GM12878 (cell line): ENCODE data around the gene GPC3. TPM values are rescaled to one million over a fixed set of nuclear protein-coding genes. Genes with fewer than 3 reads are reported as not detected.

Experiments used
- ATAC-seq: fragments of 200-7000 bp; cut with Tn5 transposase; 3 replicates; pipeline ENCODE4 v1.9.1; 2020; ENCODE audit warnings: mild to moderate bottlenecking, moderate library complexity
- BruUV-seq: library from RNA; stranded (reverse); fragments of 400-500 nt; replicated peaks from 2 replicates; lab custom pipeline; 2021; lab: Mats Ljungman, UMichigan
- CTCF ChIA-PET: fragments of 300-600 bp; sonication (Branson Sonifier 250); formaldehyde crosslinking; extraction: SDS; loops from one replicate; lab custom pipeline; 2021; ENCODE audit warnings: inconsistent platforms; lab: Yijun Ruan, JAX
- POLR2A ChIA-PET: fragments of 350-600 bp; formaldehyde crosslinking; extraction: SDS; loops from one replicate; lab custom pipeline; 2021; ENCODE audit warnings: inconsistent platforms; lab: Charles Lee
- RAD21 ChIA-PET: fragments of 300-600 bp; sonication (Branson Sonifier 250); formaldehyde crosslinking; loops from one replicate; lab custom pipeline; 2023; ENCODE audit warnings: antibody characterized with exemption; ENCODE audit not compliant: unreplicated experiment; lab: Charles Lee
- SMC1A ChIA-PET: fragments of 300-600 bp; sonication (Branson Sonifier 250); formaldehyde crosslinking; loops from one replicate; lab custom pipeline; 2023; ENCODE audit not compliant: unreplicated experiment, uncharacterized antibody; lab: Charles Lee
- DNase-seq: peaks from one replicate; pipeline ENCODE4 v3.0.0-alpha.2; 2011; ENCODE audit warnings: low read depth, low spot score
- FAIRE-seq: peaks from 3 replicates; lab custom pipeline; 2011; peaks lifted over from hg19 to GRCh38; lab: Jason Lieb, UNC
- H2AFZ ChIP-seq: 2 replicates; pipeline ENCODE4 v1.6.0; 2011; ENCODE audit warnings: low read depth, low read length, control low read depth; ENCODE audit not compliant: control insufficient read depth
- H3K27ac ChIP-seq: 2 replicates; pipeline ENCODE4 v1.5.1; 2011; ENCODE audit warnings: control low read depth; ENCODE audit not compliant: control insufficient read depth, insufficient read depth
- H3K27me3 ChIP-seq, 2 experiments: replicated peaks in 1 of 2; 2 replicates each; pipeline versions ENCODE4 v1.6.0 to v1.6.1; 2011; ENCODE audit warnings: low read length in 1 of 2; ENCODE audit not compliant: control insufficient read depth in 2 of 2, insufficient read depth in 2 of 2
- H3K36me3 ChIP-seq, 2 experiments: 2 replicates each; pipeline ENCODE4 v1.5.1; 2011; ENCODE audit warnings: low read length in 1 of 2; ENCODE audit not compliant: control insufficient read depth in 2 of 2, insufficient read depth in 2 of 2
- H3K4me1 ChIP-seq: 2 replicates; pipeline ENCODE4 v1.6.1; 2011; ENCODE audit warnings: mild to moderate bottlenecking, low read length, moderate library complexity, mixed read lengths; ENCODE audit not compliant: control insufficient read depth, insufficient read depth
- H3K4me2 ChIP-seq: 2 replicates; pipeline ENCODE4 v1.6.0; 2011; ENCODE audit warnings: control low read depth; ENCODE audit not compliant: control insufficient read depth, insufficient read depth
- H3K4me3 ChIP-seq: fragments of 200-600 bp; sonication (generic); 2 replicates; pipeline ENCODE4 v1.5.1; 2016
- H3K79me2 ChIP-seq: 2 replicates; pipeline ENCODE4 v1.6.0; 2011; ENCODE audit warnings: low read length; ENCODE audit not compliant: control insufficient read depth, insufficient read depth
- H3K9ac ChIP-seq: 2 replicates; pipeline ENCODE4 v1.8.0; 2011; ENCODE audit warnings: low read length, control low read depth, mixed read lengths; ENCODE audit not compliant: control insufficient read depth, insufficient read depth
- H3K9me3 ChIP-seq: replicated peaks from 3 replicates; pipeline ENCODE4 v1.5.1; 2011; ENCODE audit warnings: mild to moderate bottlenecking, low read length; ENCODE audit not compliant: control insufficient read depth, insufficient read depth
- H4K20me1 ChIP-seq: 2 replicates; pipeline ENCODE4 v1.6.0; 2011; ENCODE audit not compliant: control insufficient read depth, insufficient read depth
- BHLHE40 ChIP-seq, 2 experiments: fragments of 450-650 bp in 1 of 2; IDR thresholded peaks; 2 replicates each; pipeline ENCODE4 v1.6.1; 2011 to 2017; ENCODE audit warnings: low read depth in 2 of 2, borderline replicate concordance in 1 of 2, improper control_type of control experiment in 1 of 2, low read length in 1 of 2, mild to moderate bottlenecking in 1 of 2
- BRCA1 ChIP-seq: IDR thresholded peaks from 2 replicates; pipeline ENCODE4 v1.6.1; 2011; ENCODE audit warnings: low read depth, low read length, improper control_type of control experiment
- CBFB ChIP-seq: IDR thresholded peaks from 2 replicates; pipeline ENCODE4 v1.6.1; 2016; ENCODE audit warnings: antibody characterized with exemption, low read depth
- CHD2 ChIP-seq: IDR thresholded peaks from 2 replicates; pipeline ENCODE4 v1.6.1; 2011; ENCODE audit warnings: low read depth, low read length, improper control_type of control experiment, borderline replicate concordance
- RELA ChIP-seq: fragments of 450-650 bp; IDR thresholded peaks from 2 replicates; pipeline ENCODE4 v1.8.0; 2014; ENCODE audit warnings: borderline replicate concordance; ENCODE audit not compliant: partially characterized antibody
- ZNF384 ChIP-seq: IDR thresholded peaks from 2 replicates; pipeline ENCODE4 v1.6.1; 2012; ENCODE audit warnings: low read depth, mild to moderate bottlenecking, low read length, improper control_type of control experiment, borderline replicate concordance
- WGBS: methylation state at CpG from one replicate; pipeline ENCODE4 v1.1.6; 2016; ENCODE audit warnings: low lambda C conversion rate; ENCODE audit not compliant: insufficient replicate concordance, insufficient coverage; ENCODE audit errors: missing lambda C conversion rate; 5-methylcytosine and 5-hydroxymethylcytosine counted together
- in situ Hi-C: fragments of 300-500 bp; cut with MboI; formaldehyde crosslinking; loops from 9 replicates; pipeline ENCODE4 v1.14.3; 2018; ENCODE audit warnings: mixed read lengths
- intact Hi-C: fragments of 100-400 bp; cut with micrococcal nuclease; formaldehyde crosslinking; loops from one replicate; pipeline ENCODE4 v1.14.2; 2022; ENCODE audit not compliant: unreplicated experiment
- polyA plus RNA-seq, 11 experiments: library from polyadenylated mRNA; depleted of rRNA in 4 of 11; unstranded in 6 of 11; stranded (reverse) in 5 of 11; fragments of >200 nt; fragmentation: Nextera tagmentation in 4 of 11; fragmentation: Illumina TruSeq in 1 of 11; extraction: Ambion mirVana in 4 of 11; extraction: Trizol in 1 of 11; gene quantifications; 1 replicate in 1 of 11; 2 replicates in 10 of 11; pipeline versions ENCODE4 v1.2.1 to v1.2.3, GENCODE V29; 2011 to 2016; ENCODE audit warnings: inconsistent platforms in 2 of 11, missing spikeins in 2 of 11, low read depth in 1 of 11
- total RNA-seq, 4 experiments: library from RNA; depleted of rRNA in 3 of 4; stranded (reverse); fragments of >200 nt in 3 of 4; fragmentation: Illumina TruSeq in 1 of 4; extraction: Trizol in 1 of 4; gene quantifications; 2 replicates each; pipeline versions ENCODE4 v1.2.1 to v1.2.3, GENCODE V29; 2013 to 2021
- TF ChIP-seq, protein P1 (sequence below): fragments of 450-650 bp; formaldehyde crosslinking; IDR thresholded peaks from 2 replicates; pipeline ENCODE4 v1.5.0; 2022; ENCODE audit warnings: mild to moderate bottlenecking, missing genetic modification characterization
- TF ChIP-seq, protein P2 (sequence below): fragments of 450-650 bp; IDR thresholded peaks from 2 replicates; pipeline ENCODE4 v1.6.1; 2016; ENCODE audit warnings: mild to moderate bottlenecking

GPC3 gene
- total and polyA plus RNA-seq, 10 of the 15 experiments (the other 5 are each of a cell fraction or from before 2014, with no cell fraction given), result 0.09 to 0.82 TPM; not detected in 8

DNA sequence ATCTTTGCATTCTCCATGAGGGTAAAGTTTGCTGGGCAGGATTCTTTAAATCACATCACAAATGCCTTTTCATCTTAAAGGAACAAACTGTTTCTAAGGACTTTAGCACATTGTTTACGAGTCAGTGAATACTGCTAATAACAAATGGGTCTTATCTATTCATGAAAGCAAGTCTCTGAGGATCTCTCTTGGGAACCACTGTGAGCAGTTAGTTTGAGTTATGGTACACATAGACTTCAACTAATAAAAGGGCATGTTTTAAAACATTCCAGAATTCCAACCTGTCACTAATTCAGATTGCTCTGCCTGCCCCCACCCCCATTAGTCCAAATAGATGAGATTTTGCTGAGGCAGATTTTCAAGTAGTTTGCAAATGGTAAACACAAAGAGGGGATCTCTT, 22.3 kb upstream of the GPC3 start:
- in situ Hi-C loops, result no loop called here
- no peaks in the 10 kb centered on the region for H3K9me3 ChIP-seq
- SMC1A ChIA-PET, result no interaction called here
- intact Hi-C loops, result no loop called here
- H2AFZ ChIP-seq, result no peak overlapping the region
- no peak overlapping the region for H3K9ac ChIP-seq
- H3K4me2 ChIP-seq, result no peak overlapping the region
- H3K4me3 ChIP-seq, result no peak overlapping the region
- TF ChIP-seq RELA, result no peak
- TF ChIP-seq, protein P1, sequence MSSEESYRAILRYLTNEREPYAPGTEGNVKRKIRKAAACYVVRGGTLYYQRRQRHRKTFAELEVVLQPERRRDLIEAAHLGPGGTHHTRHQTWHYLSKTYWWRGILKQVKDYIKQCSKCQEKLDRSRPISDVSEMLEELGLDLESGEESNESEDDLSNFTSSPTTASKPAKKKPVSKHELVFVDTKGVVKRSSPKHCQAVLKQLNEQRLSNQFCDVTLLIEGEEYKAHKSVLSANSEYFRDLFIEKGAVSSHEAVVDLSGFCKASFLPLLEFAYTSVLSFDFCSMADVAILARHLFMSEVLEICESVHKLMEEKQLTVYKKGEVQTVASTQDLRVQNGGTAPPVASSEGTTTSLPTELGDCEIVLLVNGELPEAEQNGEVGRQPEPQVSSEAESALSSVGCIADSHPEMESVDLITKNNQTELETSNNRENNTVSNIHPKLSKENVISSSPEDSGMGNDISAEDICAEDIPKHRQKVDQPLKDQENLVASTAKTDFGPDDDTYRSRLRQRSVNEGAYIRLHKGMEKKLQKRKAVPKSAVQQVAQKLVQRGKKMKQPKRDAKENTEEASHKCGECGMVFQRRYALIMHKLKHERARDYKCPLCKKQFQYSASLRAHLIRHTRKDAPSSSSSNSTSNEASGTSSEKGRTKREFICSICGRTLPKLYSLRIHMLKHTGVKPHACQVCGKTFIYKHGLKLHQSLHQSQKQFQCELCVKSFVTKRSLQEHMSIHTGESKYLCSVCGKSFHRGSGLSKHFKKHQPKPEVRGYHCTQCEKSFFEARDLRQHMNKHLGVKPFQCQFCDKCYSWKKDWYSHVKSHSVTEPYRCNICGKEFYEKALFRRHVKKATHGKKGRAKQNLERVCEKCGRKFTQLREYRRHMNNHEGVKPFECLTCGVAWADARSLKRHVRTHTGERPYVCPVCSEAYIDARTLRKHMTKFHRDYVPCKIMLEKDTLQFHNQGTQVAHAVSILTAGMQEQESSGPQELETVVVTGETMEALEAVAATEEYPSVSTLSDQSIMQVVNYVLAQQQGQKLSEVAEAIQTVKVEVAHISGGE, result no peak
- TF ChIP-seq, protein P2, sequence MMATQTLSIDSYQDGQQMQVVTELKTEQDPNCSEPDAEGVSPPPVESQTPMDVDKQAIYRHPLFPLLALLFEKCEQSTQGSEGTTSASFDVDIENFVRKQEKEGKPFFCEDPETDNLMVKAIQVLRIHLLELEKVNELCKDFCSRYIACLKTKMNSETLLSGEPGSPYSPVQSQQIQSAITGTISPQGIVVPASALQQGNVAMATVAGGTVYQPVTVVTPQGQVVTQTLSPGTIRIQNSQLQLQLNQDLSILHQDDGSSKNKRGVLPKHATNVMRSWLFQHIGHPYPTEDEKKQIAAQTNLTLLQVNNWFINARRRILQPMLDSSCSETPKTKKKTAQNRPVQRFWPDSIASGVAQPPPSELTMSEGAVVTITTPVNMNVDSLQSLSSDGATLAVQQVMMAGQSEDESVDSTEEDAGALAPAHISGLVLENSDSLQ, result no peak
- no peak for TF ChIP-seq BHLHE40 (IDR thresholded peaks at IDR 0.05; ENCODE audit: borderline replicate concordance in 1 of 2, low read depth in 2 of 2, low read length in 1 of 2)
- TF ChIP-seq CHD2, result no peak
- TF ChIP-seq CBFB, result no peak
- TF ChIP-seq BRCA1, result no peak
- TF ChIP-seq ZNF384, result no peak
- RAD21 ChIA-PET, result no interaction called here
- no peaks in the 10 kb centered on the region for H4K20me1 ChIP-seq
- H3K36me3 ChIP-seq, result no peaks in the 10 kb centered on the region
- ATAC-seq, result no peak
- CTCF ChIA-PET, result no interaction called here
- WGBS, result 0% methylated on average over 1 of the region's 1 CpG
- H3K27me3 ChIP-seq, result no peaks in the 10 kb centered on the region
- no peak for FAIRE-seq
- no peak for DNase-seq
- BruUV-seq, result no TSS peak
- POLR2A ChIA-PET, result no interaction called here
- no peaks in the 10 kb centered on the region for H3K79me2 ChIP-seq
- no peak overlapping the region for H3K27ac ChIP-seq
- H3K4me1 ChIP-seq, result no peaks in the 10 kb centered on the region
